GM21381 (cell line): Measurements from ENCODE around the gene FAM186B.

ENCODE experiments used
- ATAC-seq: cut with Tn5 transposase; IDR thresholded peaks from one replicate; pipeline ENCODE4 v1.9.1; 2021; ENCODE audit warnings: mild to moderate bottlenecking, moderate library complexity; ENCODE audit not compliant: unreplicated experiment

Gene FAM186B

GRCh38 chr12:49540229-49541139 is 65.0 kb downstream of the FAM186B start:
- ATAC-seq: no peak

GRCh38 chr12:49539406-49540228 is 65.8 kb downstream of the FAM186B start:
- ATAC-seq: no peak

GRCh38 chr12:49538510-49539403 is 66.7 kb downstream of the FAM186B start, which contains the start of gene KCNH3:
Gene KCNH3 (plus strand): TSS chr12:49539030. CDS start chr12:49539417, 387 bp downstream.
- no peak for ATAC-seq

GRCh38 chr12:49537752-49538509 is 67.5 kb downstream of the FAM186B start:
- no peak for ATAC-seq
